ENCODE data around the gene CMKLR1.

Gene CMKLR1

DNA sequence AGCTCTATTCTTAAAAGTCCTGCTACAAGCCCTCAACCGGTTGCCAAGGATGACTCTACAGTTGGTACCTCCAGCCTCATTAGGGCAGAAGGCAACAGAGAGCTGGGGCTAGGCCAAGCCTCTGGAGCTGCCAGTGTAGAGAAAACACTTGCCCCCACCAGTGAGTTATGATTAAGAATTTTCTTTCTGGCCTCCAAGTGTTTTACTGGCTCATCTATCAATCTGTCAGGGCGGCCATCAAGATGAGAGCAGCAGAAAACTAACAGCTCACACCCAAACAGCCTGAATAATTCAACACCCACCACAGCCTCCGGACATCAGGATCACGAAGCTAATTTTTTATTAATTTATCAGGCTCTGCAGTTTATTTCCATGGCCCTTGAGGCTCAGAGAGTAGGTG lies 40.7 kb upstream of the CMKLR1 start:
- DNase-seq (ENCODE audit: low read depth, low spot score) = no peak
- H3K4me3 ChIP-seq (ENCODE audit: low read depth, low read length) = no peak overlapping the region
- TF ChIP-seq, protein P1, sequence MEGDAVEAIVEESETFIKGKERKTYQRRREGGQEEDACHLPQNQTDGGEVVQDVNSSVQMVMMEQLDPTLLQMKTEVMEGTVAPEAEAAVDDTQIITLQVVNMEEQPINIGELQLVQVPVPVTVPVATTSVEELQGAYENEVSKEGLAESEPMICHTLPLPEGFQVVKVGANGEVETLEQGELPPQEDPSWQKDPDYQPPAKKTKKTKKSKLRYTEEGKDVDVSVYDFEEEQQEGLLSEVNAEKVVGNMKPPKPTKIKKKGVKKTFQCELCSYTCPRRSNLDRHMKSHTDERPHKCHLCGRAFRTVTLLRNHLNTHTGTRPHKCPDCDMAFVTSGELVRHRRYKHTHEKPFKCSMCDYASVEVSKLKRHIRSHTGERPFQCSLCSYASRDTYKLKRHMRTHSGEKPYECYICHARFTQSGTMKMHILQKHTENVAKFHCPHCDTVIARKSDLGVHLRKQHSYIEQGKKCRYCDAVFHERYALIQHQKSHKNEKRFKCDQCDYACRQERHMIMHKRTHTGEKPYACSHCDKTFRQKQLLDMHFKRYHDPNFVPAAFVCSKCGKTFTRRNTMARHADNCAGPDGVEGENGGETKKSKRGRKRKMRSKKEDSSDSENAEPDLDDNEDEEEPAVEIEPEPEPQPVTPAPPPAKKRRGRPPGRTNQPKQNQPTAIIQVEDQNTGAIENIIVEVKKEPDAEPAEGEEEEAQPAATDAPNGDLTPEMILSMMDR (IDR thresholded peaks at IDR 0.05; ENCODE audit: insufficient read depth, low read length, missing control alignments) = no peak
- ChIA-PET POLR2A (no interaction called here), CTCF (no interaction called here)

DNA sequence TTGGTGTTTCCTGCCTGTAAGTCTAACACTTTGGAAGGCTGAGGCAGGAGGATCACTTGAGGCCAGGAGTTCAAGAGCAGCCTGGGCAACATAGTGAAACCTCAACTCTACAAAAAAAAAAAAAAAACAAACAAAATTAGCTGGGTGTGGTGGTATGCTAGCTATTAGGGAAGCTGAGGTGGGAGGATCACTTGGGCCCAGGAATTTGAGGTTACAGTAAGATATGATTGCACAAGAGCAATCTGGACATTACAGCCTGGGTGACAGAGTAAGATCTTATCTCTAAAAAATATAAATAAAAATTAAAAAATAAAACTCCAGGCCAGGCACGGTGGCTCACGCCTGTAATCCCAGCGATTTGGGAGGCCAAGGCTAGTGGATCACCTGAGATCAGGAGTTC lies 39.8 kb upstream of the CMKLR1 start:
- TF ChIP-seq, protein P1 (IDR thresholded peaks at IDR 0.05; ENCODE audit: insufficient read depth, low read length, missing control alignments) = no peak
- ChIA-PET CTCF (no interaction called here), POLR2A (no interaction called here)
- DNase-seq (ENCODE audit: low read depth, low spot score) = no peak
- no peak overlapping the region for H3K4me3 ChIP-seq (ENCODE audit: low read depth, low read length)

DNA sequence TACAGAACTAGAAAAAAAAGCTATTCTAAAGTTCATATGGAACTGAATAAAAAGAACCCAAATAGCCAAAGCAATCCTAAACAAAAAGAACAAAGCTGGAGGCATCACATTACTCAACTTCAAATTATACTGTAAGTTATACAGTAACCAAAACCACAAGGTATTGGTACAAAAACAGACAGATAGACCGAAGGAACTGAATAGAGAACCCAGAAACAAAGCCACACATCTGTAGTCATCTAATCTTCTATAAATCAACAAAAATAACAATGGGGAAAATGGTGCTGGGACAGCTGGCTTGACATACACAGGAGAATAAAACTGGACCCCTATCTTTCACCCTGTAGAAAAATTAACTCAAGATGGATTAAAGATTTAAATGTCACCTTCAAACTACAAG lies 38.1 kb upstream of the CMKLR1 start:
- ChIA-PET CTCF (no interaction called here), POLR2A (no interaction called here)
- no peak overlapping the region for H3K4me3 ChIP-seq (ENCODE audit: low read depth, low read length)
- TF ChIP-seq, protein P1 (IDR thresholded peaks at IDR 0.05; ENCODE audit: insufficient read depth, low read length, missing control alignments) = no peak
- no peak for DNase-seq (ENCODE audit: low read depth, low spot score)

DNA sequence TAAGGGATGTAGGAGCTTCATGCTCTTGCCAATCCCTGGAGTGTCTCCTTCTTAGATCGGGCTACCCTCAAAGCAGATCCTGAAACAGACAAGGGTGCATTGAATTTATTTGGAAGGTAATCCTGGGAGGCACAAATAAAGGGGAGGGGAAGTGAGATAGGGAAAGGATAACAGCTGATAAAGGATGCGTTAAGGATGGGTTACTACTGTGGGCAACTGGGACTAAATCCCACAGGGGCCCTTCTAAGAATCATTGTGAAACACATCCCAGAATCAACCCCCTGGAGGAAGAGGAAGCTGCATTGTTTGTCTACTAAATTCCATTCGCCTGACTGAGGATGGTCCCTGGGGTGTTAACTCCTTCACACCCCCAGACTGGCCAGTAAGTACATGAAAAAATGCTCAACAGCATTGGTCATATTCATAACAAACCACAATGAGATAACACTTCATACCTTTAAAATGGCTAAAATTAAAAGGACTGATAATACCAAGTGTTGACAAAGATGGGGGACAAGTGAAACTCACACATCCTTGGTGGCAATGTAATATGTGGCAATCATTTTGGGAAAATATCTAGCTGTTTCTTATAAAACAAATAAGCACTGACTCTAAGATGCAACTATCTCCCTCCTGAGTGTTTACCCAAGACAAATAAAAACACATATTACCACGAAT lies 37.0 kb upstream of the CMKLR1 start:
- no peak for DNase-seq (ENCODE audit: low read depth, low spot score)
- H3K4me3 ChIP-seq (ENCODE audit: low read depth, low read length) = no peak overlapping the region
- TF ChIP-seq, protein P1 (IDR thresholded peaks at IDR 0.05; ENCODE audit: insufficient read depth, low read length, missing control alignments) = no peak
- ChIA-PET POLR2A (no interaction called here), CTCF (no interaction called here)

DNA sequence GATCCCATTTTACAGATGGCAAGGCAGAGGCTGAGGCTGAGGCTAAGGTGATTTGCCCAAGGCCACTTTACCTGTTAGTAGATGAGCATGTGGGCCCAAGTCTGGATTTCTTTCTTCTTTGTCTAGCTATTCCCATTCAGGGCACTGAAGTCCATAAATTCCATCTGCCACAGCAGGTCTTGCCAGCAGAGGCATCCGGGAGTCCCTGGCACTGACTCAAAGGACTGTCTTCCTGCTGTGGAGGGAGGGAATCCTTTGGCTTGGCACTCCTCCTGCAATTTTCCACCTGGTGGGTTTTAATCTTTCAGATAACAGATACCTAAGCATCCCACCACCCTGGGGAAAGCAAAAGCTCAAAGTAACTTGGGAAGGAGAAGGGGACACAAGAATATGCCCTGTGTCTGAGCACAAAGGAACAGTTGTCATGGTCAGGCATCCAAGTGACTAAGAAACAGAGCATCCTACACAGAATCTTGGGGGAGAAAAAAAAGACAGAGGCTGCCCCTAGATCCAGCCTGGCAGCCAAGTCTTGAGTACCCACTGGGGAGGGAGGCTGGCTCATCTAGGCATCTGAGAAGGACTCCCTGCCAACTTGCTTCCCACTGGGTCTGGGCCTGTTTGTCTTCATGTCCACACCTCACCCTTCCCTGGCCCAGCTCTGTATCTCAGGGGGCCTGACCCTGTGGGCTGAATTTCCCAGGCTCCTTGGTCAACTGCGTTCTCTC lies 35.6 kb upstream of the CMKLR1 start:
- TF ChIP-seq, protein P1 (IDR thresholded peaks at IDR 0.05; ENCODE audit: insufficient read depth, low read length, missing control alignments) = no peak
- DNase-seq (ENCODE audit: low read depth, low spot score) = no peak
- CTCF ChIA-PET = no interaction called here
- no peak overlapping the region for H3K4me3 ChIP-seq (ENCODE audit: low read depth, low read length)
- POLR2A ChIA-PET = no interaction called here

DNA sequence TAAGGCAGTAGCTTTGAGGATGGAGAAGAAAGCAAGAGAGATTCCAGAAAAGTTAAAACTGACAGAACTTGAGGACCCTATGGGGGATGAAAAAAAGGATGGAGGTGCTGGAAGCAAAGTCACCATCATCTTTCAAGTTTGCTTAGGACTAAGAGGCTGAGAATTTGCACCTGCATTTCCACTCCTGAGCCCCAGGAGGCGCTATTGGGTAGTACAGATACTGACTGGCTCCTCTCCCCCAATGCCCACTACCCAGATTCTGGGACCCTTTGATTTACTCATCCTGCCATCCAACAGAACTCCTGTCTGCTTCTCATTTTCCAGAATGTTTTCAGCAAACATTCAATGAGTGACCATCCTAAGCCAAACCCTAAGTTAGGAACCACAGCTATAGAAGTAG lies 34.0 kb upstream of the CMKLR1 start:
- ChIA-PET CTCF (no interaction called here), POLR2A (no interaction called here)
- TF ChIP-seq, protein P1 (IDR thresholded peaks at IDR 0.05; ENCODE audit: insufficient read depth, low read length, missing control alignments) = no peak
- no peak for DNase-seq (ENCODE audit: low read depth, low spot score)
- H3K4me3 ChIP-seq (ENCODE audit: low read depth, low read length) = no peak overlapping the region
